ENCODE measurements around the gene EFHC1.
"Not testable (repeated sequence)": the region's sequence is repeated elsewhere in the genome, so short reads cannot be mapped to it uniquely, and the experiment has no call there.

- TF ChIP-seq CTCF (IDR thresholded peaks at IDR 0.05 in 4 of 5, conservative IDR thresholded peaks at IDR 0.05 in 1 of 5); POLR2A (IDR thresholded peaks at IDR 0.05): not testable (repeated sequence)
Observed at GRCh38 chr6:52461194-52461593, 41.1 kb downstream of the EFHC1 start.
